AG04450 (cell line): ENCODE measurements around the gene PBX1. TPM values are rescaled to one million over a fixed set of nuclear protein-coding genes. Genes with fewer than 3 reads are reported as not detected.
A peak's percentile ranks its signal among the peaks of the same experiment; 100 is the strongest.
"Not testable (repeated sequence)": the region's sequence is repeated elsewhere in the genome, so short reads cannot be mapped to it uniquely, and the experiment has no call there.

ENCODE experiments used
- CTCF ChIA-PET: fragments of 300-600, 350-600 bp; formaldehyde crosslinking; extraction: SDS; loops from one replicate; lab custom pipeline; 2022; ENCODE audit warnings: antibody characterized with exemption, inconsistent platforms; lab: Charles Lee
- POLR2A ChIA-PET: fragments of 350-600 bp; formaldehyde crosslinking; extraction: SDS; loops from one replicate; lab custom pipeline; 2021; ENCODE audit warnings: antibody characterized with exemption, inconsistent platforms; lab: Yijun Ruan, JAX
- DNase-seq: peaks from one replicate; pipeline ENCODE4 v3.0.0-alpha.2; 2011; ENCODE audit warnings: low read depth, low spot score
- H3K27ac ChIP-seq: one replicate; pipeline ENCODE4 v1.5.1; 2012; ENCODE audit warnings: low read depth, low read length, control low read depth
- H3K27me3 ChIP-seq: one replicate; pipeline ENCODE4 v1.6.0; 2012; ENCODE audit warnings: low read length; ENCODE audit not compliant: control insufficient read depth, insufficient read depth
- H3K4me3 ChIP-seq: 2 replicates; pipeline ENCODE4 v1.5.1; 2011; ENCODE audit warnings: mild to moderate bottlenecking, low read depth, low read length, control low read depth
- H3K9me3 ChIP-seq: 2 replicates; pipeline ENCODE4 v1.5.1; 2012; ENCODE audit warnings: low read length; ENCODE audit not compliant: control insufficient read depth, insufficient read depth
- CTCF ChIP-seq: IDR thresholded peaks from 2 replicates; pipeline ENCODE4 v1.5.1; 2011; ENCODE audit warnings: low read depth, low read length, control low read depth, inconsistent platforms
- polyA plus RNA-seq: library from polyadenylated mRNA; depleted of rRNA; stranded (reverse); fragments of >200 nt; gene quantifications from 2 replicates; pipeline ENCODE4 v1.2.3, GENCODE V29; 2011

PBX1 gene
- polyA plus RNA-seq, 1 experiment, result 49.9 TPM

- no peak for DNase-seq
- POLR2A ChIA-PET, result no interaction called here
Observed at GRCh38 chr1:164534863-164535610, 23.9 kb upstream of the PBX1 start.

GRCh38 chr1:164552463-164552988 lies 6.5 kb upstream of the PBX1 start:
- DNase-seq, H3K4me3 ChIP-seq, H3K9me3 ChIP-seq, H3K27ac ChIP-seq, H3K27me3 ChIP-seq, POLR2A ChIA-PET, CTCF ChIA-PET: not testable (repeated sequence)

More at GRCh38 chr1:164534863-164535610, 23.9 kb upstream of the PBX1 start:
- Histone ChIP-seq H3K27me3 (peaks cover 2% of the 10 kb centered on the region), H3K9me3 (no peaks in the 10 kb centered on the region), H3K27ac (no peak overlapping the region), H3K4me3 (no peak overlapping the region)
- no peak for TF ChIP-seq CTCF
- CTCF ChIA-PET, result no interaction called here

- ChIA-PET POLR2A (interaction anchor here (0.6 kb wide), 1 partner anchor 17 kb away, joined by 3 read pairs; no protein-coding TSS in a partner anchor), CTCF (interaction anchor here (3.4 kb wide), 1 partner anchor 230 kb away, joined by 22 read pairs; no protein-coding TSS in a partner anchor)
- Histone ChIP-seq H3K27me3 (no peaks in the 10 kb centered on the region), H3K27ac (no peak overlapping the region), H3K4me3 (no peak overlapping the region), H3K9me3 (peaks cover 3% of the 10 kb centered on the region; the same call in 1 of the 2 replicates)
- no peak for DNase-seq
- no peak for TF ChIP-seq CTCF
Observed at GRCh38 chr1:164557270-164557669, 1.7 kb upstream of the PBX1 start.

- Histone ChIP-seq H3K4me3 (peak overlapping the region; percentile 76), H3K9me3 (no peaks in the 10 kb centered on the region), H3K27ac (peak overlapping the region; percentile 65), H3K27me3 (no peaks in the 10 kb centered on the region)
- ChIA-PET POLR2A (interaction anchor here (0.8 to 1.6 kb wide), 13 partner anchors 10 to 257 kb away, joined by 3 to 17 read pairs (median 3); no protein-coding TSS in a partner anchor), CTCF (interaction anchor here (0.6 to 3.4 kb wide), 9 partner anchors 8 to 393 kb away, joined by 3 to 22 read pairs (median 4); no protein-coding TSS in a partner anchor)
- no peak for TF ChIP-seq CTCF
- no peak for DNase-seq
Observed at GRCh38 chr1:164559342-164560051, 513 bp downstream of the PBX1 start.

- no peaks in the 10 kb centered on the region for H3K27me3 ChIP-seq
- ChIA-PET POLR2A (interaction anchor here (0.6 to 1.1 kb wide), 2 partner anchors 29 to 224 kb away, joined by 3 read pairs; no protein-coding TSS in a partner anchor), CTCF (interaction anchor here (3.4 kb wide), 1 partner anchor 227 kb away, joined by 22 read pairs; no protein-coding TSS in a partner anchor)
- TF ChIP-seq CTCF, result no peak
- H3K9me3 ChIP-seq, result no peaks in the 10 kb centered on the region
- no peak for DNase-seq
- peak overlapping the region; percentile 33 for H3K27ac ChIP-seq
- peak overlapping the region; percentile 76 for H3K4me3 ChIP-seq
Observed at GRCh38 chr1:164560121-164560541, 1.1 kb downstream of the PBX1 start.
